ENCODE measurements around the gene MFSD6.

MFSD6 gene

GRCh38 chr2:190446750-190447516 is 38.8 kb downstream of the MFSD6 start:
- no peak overlapping the region for H3K4me3 ChIP-seq (ENCODE audit: low read depth, low read length)
- TF ChIP-seq CTCF (IDR thresholded peaks at IDR 0.05; ENCODE audit: insufficient read depth, low read length, missing control alignments): no peak
- POLR2A ChIA-PET: no interaction called here
- no peak for DNase-seq (ENCODE audit: low read depth, low spot score)
- CTCF ChIA-PET: interaction anchor here (0.6 kb wide), 1 partner anchor 299 kb away, joined by 3 read pairs; no protein-coding TSS in a partner anchor

GRCh38 chr2:190447766-190448165 is 39.6 kb downstream of the MFSD6 start:
- H3K4me3 ChIP-seq (ENCODE audit: low read depth, low read length): no peak overlapping the region
- POLR2A ChIA-PET: no interaction called here
- DNase-seq (ENCODE audit: low read depth, low spot score): no peak
- no peak for TF ChIP-seq CTCF (IDR thresholded peaks at IDR 0.05; ENCODE audit: insufficient read depth, low read length, missing control alignments)
- CTCF ChIA-PET: no interaction called here

GRCh38 chr2:190449925-190450324 is 41.8 kb downstream of the MFSD6 start:
- ChIA-PET POLR2A (no interaction called here), CTCF (interaction anchor here (0.7 kb wide), 1 partner anchor 106 kb away, joined by 3 read pairs; no protein-coding TSS in a partner anchor)
- no peak for TF ChIP-seq CTCF (IDR thresholded peaks at IDR 0.05; ENCODE audit: insufficient read depth, low read length, missing control alignments)
- H3K4me3 ChIP-seq (ENCODE audit: low read depth, low read length): no peak overlapping the region
- no peak for DNase-seq (ENCODE audit: low read depth, low spot score)

GRCh38 chr2:190450363-190450762 is 42.2 kb downstream of the MFSD6 start:
- POLR2A ChIA-PET: no interaction called here
- no peak overlapping the region for H3K4me3 ChIP-seq (ENCODE audit: low read depth, low read length)
- CTCF ChIA-PET: interaction anchor here (0.7 kb wide), 1 partner anchor 106 kb away, joined by 3 read pairs; no protein-coding TSS in a partner anchor
- TF ChIP-seq CTCF (IDR thresholded peaks at IDR 0.05; ENCODE audit: insufficient read depth, low read length, missing control alignments): no peak
- DNase-seq (ENCODE audit: low read depth, low spot score): no peak

- no peak for DNase-seq (ENCODE audit: low read depth, low spot score)
- ChIA-PET CTCF (no interaction called here), POLR2A (no interaction called here)
- H3K4me3 ChIP-seq (ENCODE audit: low read depth, low read length): no peak overlapping the region
- no peak for TF ChIP-seq CTCF (IDR thresholded peaks at IDR 0.05; ENCODE audit: insufficient read depth, low read length, missing control alignments)
Observed at GRCh38 chr2:190451561-190452176, 43.5 kb downstream of the MFSD6 start.

GRCh38 chr2:190452433-190452832 is 44.3 kb downstream of the MFSD6 start:
- no peak for DNase-seq (ENCODE audit: low read depth, low spot score)
- TF ChIP-seq CTCF (IDR thresholded peaks at IDR 0.05; ENCODE audit: insufficient read depth, low read length, missing control alignments): no peak
- H3K4me3 ChIP-seq (ENCODE audit: low read depth, low read length): no peak overlapping the region
- CTCF ChIA-PET: interaction anchor here (1.0 kb wide), 1 partner anchor 28 kb away, joined by 3 read pairs; no protein-coding TSS in a partner anchor
- POLR2A ChIA-PET: no interaction called here

Data from AG04449 (cell line).